HG03139 (cell line): Measurements from ENCODE around the gene MICU2.
A peak's percentile ranks its signal among the peaks of the same experiment; 100 is the strongest.

Experiments used
- ATAC-seq: cut with Tn5 transposase; IDR thresholded peaks from one replicate; pipeline ENCODE4 v1.9.1; 2021; ENCODE audit not compliant: unreplicated experiment

The MICU2 gene

GRCh38 chr13:21603531-21604448 is at the start of gene MICU2:
Gene MICU2, minus strand, starts transcription at chr13:21604170. Its CDS starts 22 bp downstream, at chr13:21604148.
- ATAC-seq = peak; percentile 93

GRCh38 chr13:21641629-21642028 is 37.7 kb upstream of the MICU2 start:
- no peak for ATAC-seq

GRCh38 chr13:21639561-21639960 is 35.6 kb upstream of the MICU2 start:
- no peak for ATAC-seq

GRCh38 chr13:21638319-21639282 is 34.6 kb upstream of the MICU2 start:
- ATAC-seq = no peak

GRCh38 chr13:21637296-21637695 is 33.3 kb upstream of the MICU2 start:
- no peak for ATAC-seq

- ATAC-seq = no peak
Observed at GRCh38 chr13:21636656-21637055, 32.7 kb upstream of the MICU2 start.

GRCh38 chr13:21632196-21632595 is 28.2 kb upstream of the MICU2 start:
- no peak for ATAC-seq

- ATAC-seq = no peak
Observed at GRCh38 chr13:21625366-21625765, 21.4 kb upstream of the MICU2 start.

- ATAC-seq = no peak
Observed at GRCh38 chr13:21620861-21621260, 16.9 kb upstream of the MICU2 start.

GRCh38 chr13:21619633-21620220 is 15.8 kb upstream of the MICU2 start:
- no peak for ATAC-seq

- no peak for ATAC-seq
Observed at GRCh38 chr13:21616880-21617279, 12.9 kb upstream of the MICU2 start.

- no peak for ATAC-seq
Observed at GRCh38 chr13:21616205-21616866, 12.4 kb upstream of the MICU2 start.

GRCh38 chr13:21615427-21615826 is 11.5 kb upstream of the MICU2 start:
- no peak for ATAC-seq

- no peak for ATAC-seq
Observed at GRCh38 chr13:21613791-21614190, 9.8 kb upstream of the MICU2 start.

- ATAC-seq = no peak
Observed at GRCh38 chr13:21611385-21611784, 7.4 kb upstream of the MICU2 start.

- no peak for ATAC-seq
Observed at GRCh38 chr13:21610687-21611086, 6.7 kb upstream of the MICU2 start.

- no peak for ATAC-seq
Observed at GRCh38 chr13:21608961-21609360, 5.0 kb upstream of the MICU2 start.

- ATAC-seq = no peak
Observed at GRCh38 chr13:21606796-21607195, 2.8 kb upstream of the MICU2 start.

- no peak for ATAC-seq
Observed at GRCh38 chr13:21606251-21606650, 2.3 kb upstream of the MICU2 start.

GRCh38 chr13:21596722-21597121 is 7.2 kb downstream of the MICU2 start:
- no peak for ATAC-seq

- ATAC-seq = no peak
Observed at GRCh38 chr13:21595546-21595822, 8.5 kb downstream of the MICU2 start.
